B cell (primary cell): ENCODE measurements around the gene ODF4. TPM values are rescaled to one million over a fixed set of nuclear protein-coding genes. Genes with fewer than 3 reads are reported as not detected.

Experiments
- ATAC-seq: fragments of 200-7000 bp; cut with Tn5 transposase; one replicate; pipeline ENCODE4 v1.10.0; 2021; ENCODE audit warnings: low read depth, mild to moderate bottlenecking, moderate number of reproducible peaks, moderate library complexity
- CTCF ChIA-PET: fragments of 350-600 bp; sonication (Branson Sonifier 250); formaldehyde crosslinking; loops from one replicate; lab custom pipeline; 2021; ENCODE audit warnings: antibody characterized with exemption, inconsistent platforms; lab: Charles Lee
- POLR2A ChIA-PET: fragments of 350-600 bp; sonication (Branson Sonifier 250); formaldehyde crosslinking; loops from one replicate; lab custom pipeline; 2021; ENCODE audit warnings: antibody characterized with exemption; lab: Charles Lee
- DNase-seq: peaks from one replicate; pipeline ENCODE4 v3.0.0; 2013
- H2AFZ ChIP-seq: 2 replicates; pipeline ENCODE4 v1.6.1; 2012; ENCODE audit warnings: mild to moderate bottlenecking, low read depth, low read length; ENCODE audit not compliant: insufficient read depth, poor library complexity, severe bottlenecking
- H3K27ac ChIP-seq, 2 donors: 1 replicate in 1 of 2; 2 replicates in 1 of 2; pipeline ENCODE4 v1.5.1; 2012 to 2013; ENCODE audit warnings: low read length in 2 of 2, mild to moderate bottlenecking in 2 of 2, moderate library complexity in 1 of 2
- H3K27me3 ChIP-seq, 4 experiments: fragments of 200-600 bp in 1 of 4; sonication (generic) in 1 of 4; replicated peaks in 1 of 4; 1 replicate in 2 of 4; 2 replicates in 2 of 4; pipeline versions ENCODE4 v1.6.1 to v1.7.0; 2013 to 2016; ENCODE audit warnings: low read length in 3 of 4, mild to moderate bottlenecking in 2 of 4, mixed read lengths in 1 of 4, moderate library complexity in 1 of 4; ENCODE audit not compliant: insufficient read depth in 4 of 4, control insufficient read depth in 3 of 4; ENCODE audit errors: control extremely low read depth in 1 of 4
- H3K36me3 ChIP-seq, 2 experiments: replicated peaks in 1 of 2; 1 replicate in 1 of 2; 2 replicates in 1 of 2; pipeline versions ENCODE4 v1.6.1 to v1.7.1; 2013; ENCODE audit warnings: low read length in 1 of 2; ENCODE audit not compliant: insufficient read depth in 2 of 2, control insufficient read depth in 1 of 2; ENCODE audit errors: control extremely low read depth in 1 of 2, extremely low read depth in 1 of 2
- H3K4me1 ChIP-seq, 2 donors: fragments of 200-600 bp in 1 of 2; sonication (generic) in 1 of 2; 1 replicate in 1 of 2; 2 replicates in 1 of 2; pipeline versions ENCODE4 v1.5.1 to v1.6.1; 2013 to 2017; ENCODE audit warnings: low read length in 2 of 2; ENCODE audit not compliant: control insufficient read depth in 2 of 2, insufficient read depth in 2 of 2
- H3K4me2 ChIP-seq: replicated peaks from 2 replicates; pipeline ENCODE3; 2012; ENCODE audit warnings: mild to moderate bottlenecking, low read depth, low read length; ENCODE audit not compliant: poor library complexity, severe bottlenecking
- H3K4me3 ChIP-seq, 5 experiments: fragments of 200-600 bp in 1 of 5; sonication (generic) in 1 of 5; 1 replicate in 3 of 5; 2 replicates in 2 of 5; pipeline versions ENCODE4 v1.5.1 to v1.7.0; 2011 to 2016; ENCODE audit warnings: low read length in 4 of 5, mild to moderate bottlenecking in 4 of 5, low read depth in 2 of 5, control low read depth in 1 of 5, moderate library complexity in 1 of 5; ENCODE audit not compliant: insufficient read depth in 1 of 5; ENCODE audit errors: control extremely low read depth in 1 of 5, extremely low read depth in 1 of 5
- H3K79me2 ChIP-seq: fragments of 200-600 bp; sonication (generic); one replicate; pipeline ENCODE4 v1.6.0; 2016; ENCODE audit warnings: low read length; ENCODE audit not compliant: control insufficient read depth, insufficient read depth
- H3K9ac ChIP-seq: fragments of 200-600 bp; sonication (generic); 2 replicates; pipeline ENCODE4 v1.6.1; 2017; ENCODE audit warnings: mild to moderate bottlenecking, low read length, moderate library complexity
- H3K9me3 ChIP-seq, 3 donors: one replicate each; pipeline versions ENCODE4 v1.6.1 to v1.7.1; 2013; ENCODE audit warnings: low read length in 2 of 3; ENCODE audit not compliant: control insufficient read depth in 2 of 3, insufficient read depth in 1 of 3; ENCODE audit errors: control extremely low read depth in 1 of 3
- H4K20me1 ChIP-seq: 2 replicates; pipeline ENCODE4 v1.6.0; 2012; ENCODE audit warnings: mild to moderate bottlenecking, low read length; ENCODE audit not compliant: insufficient read depth, control insufficient read depth, poor library complexity, severe bottlenecking
- H3K27ac Mint-ChIP-seq: one replicate; pipeline ENCODE4 v1.8.0; 2021; ENCODE audit warnings: mixed read lengths
- H3K27me3 Mint-ChIP-seq: one replicate; pipeline ENCODE4 v1.8.0; 2021; ENCODE audit warnings: mixed read lengths
- H3K4me1 Mint-ChIP-seq: one replicate; pipeline ENCODE4 v1.8.0; 2021; ENCODE audit warnings: mixed read lengths
- H3K4me3 Mint-ChIP-seq: one replicate; pipeline ENCODE4 v1.8.0; 2021; ENCODE audit warnings: mixed read lengths
- H3K9me3 Mint-ChIP-seq: one replicate; pipeline ENCODE4 v1.8.0; 2022; ENCODE audit warnings: mixed read lengths; ENCODE audit not compliant: insufficient read depth
- EZH2 ChIP-seq: IDR thresholded peaks from 2 replicates; pipeline ENCODE4 v1.6.1; 2012; ENCODE audit warnings: borderline replicate concordance, low read depth, mild to moderate bottlenecking, moderate library complexity, low read length; ENCODE audit not compliant: insufficient read depth, poor library complexity, severe bottlenecking
- WGBS: methylation state at CpG from one replicate; pipeline ENCODE4 v1.1.5; 2013; ENCODE audit warnings: missing lambda C conversion rate; ENCODE audit not compliant: insufficient coverage; 5-methylcytosine and 5-hydroxymethylcytosine counted together
- intact Hi-C: fragments of 100-400 bp; cut with micrococcal nuclease; formaldehyde crosslinking; loops from one replicate; pipeline ENCODE4 v1.10.0; 2022
- polyA plus RNA-seq: library from polyadenylated mRNA; depleted of rRNA; stranded (reverse); fragments of >200 nt; gene quantifications from 2 replicates; pipeline ENCODE4 v1.2.3, GENCODE V29; 2012
- total RNA-seq, 2 donors: library from RNA; stranded (reverse); fragments of 120-200 nt in 1 of 2; gene quantifications; 1 replicate in 1 of 2; 2 replicates in 1 of 2; pipeline versions ENCODE4 v1.2.3 to v1.2.4, GENCODE V29; 2013 to 2022
- TF ChIP-seq, protein P1 (sequence below): fragments of 200-600 bp; IDR thresholded peaks from one replicate; pipeline ENCODE4 v1.8.0; 2022; ENCODE audit warnings: antibody characterized with exemption, mild to moderate bottlenecking

The ODF4 gene
- total and polyA plus RNA-seq, 2 donors (not counting 1 experiment from before 2014, with no cell fraction given) = not detected

DNA sequence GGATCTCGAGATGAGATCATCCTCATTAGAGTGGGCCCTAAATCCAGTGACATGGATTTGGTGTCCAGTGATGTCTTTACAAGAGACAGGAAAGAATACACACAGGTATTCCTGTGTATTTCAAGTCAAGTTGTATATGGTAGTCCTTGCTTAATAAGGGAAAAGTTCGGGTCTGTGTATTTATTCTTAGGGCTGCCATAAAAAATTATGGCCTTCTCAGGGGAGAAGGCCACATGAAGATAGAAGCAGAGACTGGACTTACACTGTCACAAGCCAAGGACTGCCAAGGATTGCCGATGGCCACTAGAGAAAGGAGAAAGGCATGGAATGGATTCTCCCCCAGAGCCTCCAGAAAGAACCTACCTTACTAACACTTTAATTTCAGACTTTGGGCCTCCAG, 28.6 kb downstream of the ODF4 start:
- POLR2A ChIA-PET = no interaction called here
- intact Hi-C loops = no loop called here
- H3K4me3 Mint-ChIP-seq = no peak overlapping the region

DNA sequence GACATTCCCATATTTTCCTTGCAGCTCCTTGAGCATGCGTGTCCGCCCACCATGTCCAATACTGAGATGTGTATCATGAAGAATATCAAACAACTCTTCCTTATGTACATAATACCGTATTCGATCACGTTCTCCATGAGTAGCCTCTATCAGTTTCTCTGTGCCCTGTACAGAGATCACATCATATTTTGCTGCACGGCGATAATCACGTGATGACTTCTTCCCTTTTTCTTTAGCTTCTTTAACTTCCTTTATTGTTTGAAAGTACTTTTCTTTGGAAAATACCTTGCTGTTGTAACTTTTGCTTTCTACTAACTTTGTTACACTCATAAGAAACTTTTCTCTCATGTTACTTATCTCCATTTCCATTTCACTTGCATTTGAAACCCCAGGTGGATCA, 30.3 kb downstream of the ODF4 start:
- DNase-seq (peak; percentile 46), ATAC-seq (no peak)
- Histone ChIP-seq H3K9me3 (no peaks in the 10 kb centered on the region), H3K79me2 (no peaks in the 10 kb centered on the region), H4K20me1 (no peaks in the 10 kb centered on the region), H3K4me2 (peak overlapping the region; percentile 34), H2AFZ (peak overlapping the region; percentile 49), H3K9ac (no peak overlapping the region), H3K27me3 (no peaks in the 10 kb centered on the region), H3K4me3 (no peak overlapping the region), H3K36me3 (peaks cover 1 to 16% of the 10 kb centered on the region in 2 experiments), H3K4me1 (peaks cover 10 to 12% of the 10 kb centered on the region in 2 donors), H3K27ac (peak overlapping the region in 1 of 2 donors; percentile 65)
- peak overlapping the region; percentile 57 for H3K27ac Mint-ChIP-seq
- H3K27me3 Mint-ChIP-seq = no peaks in the 10 kb centered on the region
- no peak for TF ChIP-seq EZH2
- TF ChIP-seq, protein P1, sequence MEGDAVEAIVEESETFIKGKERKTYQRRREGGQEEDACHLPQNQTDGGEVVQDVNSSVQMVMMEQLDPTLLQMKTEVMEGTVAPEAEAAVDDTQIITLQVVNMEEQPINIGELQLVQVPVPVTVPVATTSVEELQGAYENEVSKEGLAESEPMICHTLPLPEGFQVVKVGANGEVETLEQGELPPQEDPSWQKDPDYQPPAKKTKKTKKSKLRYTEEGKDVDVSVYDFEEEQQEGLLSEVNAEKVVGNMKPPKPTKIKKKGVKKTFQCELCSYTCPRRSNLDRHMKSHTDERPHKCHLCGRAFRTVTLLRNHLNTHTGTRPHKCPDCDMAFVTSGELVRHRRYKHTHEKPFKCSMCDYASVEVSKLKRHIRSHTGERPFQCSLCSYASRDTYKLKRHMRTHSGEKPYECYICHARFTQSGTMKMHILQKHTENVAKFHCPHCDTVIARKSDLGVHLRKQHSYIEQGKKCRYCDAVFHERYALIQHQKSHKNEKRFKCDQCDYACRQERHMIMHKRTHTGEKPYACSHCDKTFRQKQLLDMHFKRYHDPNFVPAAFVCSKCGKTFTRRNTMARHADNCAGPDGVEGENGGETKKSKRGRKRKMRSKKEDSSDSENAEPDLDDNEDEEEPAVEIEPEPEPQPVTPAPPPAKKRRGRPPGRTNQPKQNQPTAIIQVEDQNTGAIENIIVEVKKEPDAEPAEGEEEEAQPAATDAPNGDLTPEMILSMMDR = no peak
- CTCF ChIA-PET = interaction anchor here (1.4 to 1.7 kb wide), 2 partner anchors 14 to 69 kb away, joined by 3 to 4 read pairs; no protein-coding TSS in a partner anchor
- WGBS = 27% methylated on average over 3 of the region's 8 CpGs
- no peak overlapping the region for H3K4me3 Mint-ChIP-seq
- intact Hi-C loops = no loop called here
- peaks cover 17% of the 10 kb centered on the region for H3K4me1 Mint-ChIP-seq
- POLR2A ChIA-PET = interaction anchor here (1.4 kb wide), 1 partner anchor 11 kb away, joined by 3 read pairs; no protein-coding TSS in a partner anchor
- no peaks in the 10 kb centered on the region for H3K9me3 Mint-ChIP-seq

More for the DNA sequence above, 28.6 kb downstream of the ODF4 start:
- H3K4me1 ChIP-seq = peaks cover 10 to 12% of the 10 kb centered on the region in 2 donors
- Mint-ChIP-seq H3K27me3 (no peaks in the 10 kb centered on the region), H3K27ac (no peak overlapping the region), H3K9me3 (no peaks in the 10 kb centered on the region), H3K4me1 (peaks cover 16% of the 10 kb centered on the region)
- no peak overlapping the region for H3K27ac ChIP-seq
- TF ChIP-seq EZH2 = no peak
- TF ChIP-seq, protein P1 = no peak
- no peak overlapping the region for H3K9ac ChIP-seq
- no peaks in the 10 kb centered on the region for H4K20me1 ChIP-seq
- WGBS = 100% methylated on average over 2 of the region's 3 CpGs
- ATAC-seq = no peak
- no peak for DNase-seq
- no peak overlapping the region for H2AFZ ChIP-seq
- no peaks in the 10 kb centered on the region for H3K9me3 ChIP-seq
- no peak overlapping the region for H3K4me2 ChIP-seq
- H3K36me3 ChIP-seq = peaks cover 1 to 19% of the 10 kb centered on the region in 2 experiments
- no peaks in the 10 kb centered on the region for H3K79me2 ChIP-seq
- H3K27me3 ChIP-seq = no peaks in the 10 kb centered on the region
- CTCF ChIA-PET = no interaction called here
- no peak overlapping the region for H3K4me3 ChIP-seq
